ENCODE results near the gene ZBTB25. TPM values are rescaled to one million over a fixed set of nuclear protein-coding genes. Genes with fewer than 3 reads are reported as not detected.
A peak's percentile ranks its signal among the peaks of the same experiment; 100 is the strongest.

ZBTB25 gene
- total and polyA plus RNA-seq, 7 donors, result 2.7 to 12.7 (median 10.8) TPM

DNA sequence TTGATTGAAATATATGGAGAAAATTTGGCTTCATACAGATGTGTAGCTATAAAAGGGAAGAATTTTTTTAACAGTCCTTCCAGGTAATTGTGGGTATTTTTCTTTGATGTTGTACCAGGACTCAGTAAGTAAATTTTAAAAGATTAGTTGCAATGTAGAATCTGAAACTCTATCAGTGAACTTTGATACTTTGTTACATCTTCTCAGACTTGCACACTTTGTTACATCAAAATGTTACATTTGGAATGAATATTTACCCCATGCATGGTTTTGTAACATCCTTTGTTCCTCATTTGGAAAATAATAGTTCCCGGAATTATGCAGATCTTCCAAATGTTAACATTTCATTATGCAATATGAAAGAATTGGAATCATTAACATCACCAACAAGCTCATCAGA is 101.7 kb downstream of the ZBTB25 start:
- intact Hi-C loops (cut with DNase I), result no loop called here
- TF ChIP-seq CTCF (IDR thresholded peaks at IDR 0.05), result no peak
- no peak for ATAC-seq

GRCh38 chr14:64400829-64401459 is 102.7 kb downstream of the ZBTB25 start:
- no peak for TF ChIP-seq CTCF (IDR thresholded peaks at IDR 0.05)
- 64 to 70% (median 70%) methylated on average over 6 of the region's 6 CpGs for WGBS, 3 donors
- H3K27me3 ChIP-seq (ENCODE audit: insufficient read depth in 3 of 3, low read length in 2 of 3), result no peaks in the 10 kb centered on the region
- DNase-seq (no peak), ATAC-seq (peak in 2 of 4 donors; percentile 43 to 72)
- no peak overlapping the region for H3K4me3 ChIP-seq
- H3K9me3 ChIP-seq, result no peaks in the 10 kb centered on the region
- peaks cover 5% of the 10 kb centered on the region for H3K4me1 ChIP-seq
- intact Hi-C loops (cut with DNase I), result no loop called here
- H3K36me3 ChIP-seq (ENCODE audit: insufficient read depth in 1 of 2, low read depth in 1 of 2), result peaks cover 8 to 45% of the 10 kb centered on the region in 2 donors
- no peak overlapping the region for H3K27ac ChIP-seq

More for the DNA sequence above, 101.7 kb downstream of the ZBTB25 start:
- no peaks in the 10 kb centered on the region for H3K9me3 ChIP-seq
- H3K4me3 ChIP-seq, result no peak overlapping the region
- peaks cover 8 to 45% of the 10 kb centered on the region in 2 donors for H3K36me3 ChIP-seq (ENCODE audit: insufficient read depth in 1 of 2, low read depth in 1 of 2)
- H3K27ac ChIP-seq, result no peak overlapping the region
- 90 to 100% (median 93%) methylated on average over 1 of the region's 1 CpG for WGBS, 3 donors
- no peaks in the 10 kb centered on the region for H3K27me3 ChIP-seq (ENCODE audit: insufficient read depth in 3 of 3, low read length in 2 of 3)
- DNase-seq, result no peak
- peaks cover 5% of the 10 kb centered on the region for H3K4me1 ChIP-seq

Other genes starting within 250 kb of the ZBTB25 start
- 1 to 10 TPM in 1 of 4 donors, under 1 TPM in 2, not detected in 1; 0.27 to 1.5 (median 0.81) TPM for gene ESR2, start 209.5 kb downstream of the ZBTB25 start, total RNA-seq
- gene ESR2, start 209.5 kb downstream of the ZBTB25 start, polyA plus RNA-seq, result under 1 TPM in 2 of 3 donors, not detected in 1; 0.21 to 0.77 TPM
- gene MTHFD1, start 115.5 kb downstream of the ZBTB25 start, total RNA-seq, result 10 to 100 TPM; 57.4 to 77.4 (median 67.0) TPM
- 10 to 100 TPM; 34.7 to 40.5 (median 37.5) TPM for gene MTHFD1, start 115.5 kb downstream of the ZBTB25 start, polyA plus RNA-seq
- gene AKAP5, start 38.3 kb downstream of the ZBTB25 start, total RNA-seq, result under 1 TPM; 0.06 to 0.18 (median 0.14) TPM
- under 1 TPM; 0.01 to 0.08 (median 0.04) TPM for gene AKAP5, start 38.3 kb downstream of the ZBTB25 start, polyA plus RNA-seq
- gene ZBTB1, start 932 bp upstream of the ZBTB25 start, total RNA-seq, result 10 to 100 TPM; 18.6 to 26.3 (median 22.7) TPM
- gene ZBTB1, start 932 bp upstream of the ZBTB25 start, polyA plus RNA-seq, result 10 to 100 TPM; 11.0 to 39.2 (median 13.8) TPM
- 10 to 100 TPM; 25.0 to 65.6 (median 54.1) TPM for gene HSPA2, start 36.9 kb upstream of the ZBTB25 start, total RNA-seq
- 100 to 1,000 TPM in 1 of 3 donors, 10 to 100 TPM in 1, 1 to 10 TPM in 1; 4.1 to 180 (median 33.8) TPM for gene HSPA2, start 36.9 kb upstream of the ZBTB25 start, polyA plus RNA-seq
- under 1 TPM in 3 of 4 donors, not detected in 1; 0.30 to 0.71 (median 0.46) TPM for gene PPP1R36, start 46.1 kb upstream of the ZBTB25 start, total RNA-seq
- under 1 TPM in 2 of 3 donors, not detected in 1; 0.16 to 0.86 TPM for gene PPP1R36, start 46.1 kb upstream of the ZBTB25 start, polyA plus RNA-seq
- gene PLEKHG3, start 200.6 kb upstream of the ZBTB25 start, total RNA-seq, result 1 to 10 TPM; 5.2 to 8.2 (median 6.5) TPM
- gene PLEKHG3, start 200.6 kb upstream of the ZBTB25 start, polyA plus RNA-seq, result 1 to 10 TPM; 1.9 to 3.1 (median 2.8) TPM

Measured in psoas muscle (tissue), 8 donors.